ENCODE measurements around the gene CES3. TPM values are rescaled to one million over a fixed set of nuclear protein-coding genes. Genes with fewer than 3 reads are reported as not detected.

The CES3 gene
- total RNA-seq, 6 experiments from 2014 or later = 0.06 to 0.39 (median 0.14) TPM; not detected in 1

DNA sequence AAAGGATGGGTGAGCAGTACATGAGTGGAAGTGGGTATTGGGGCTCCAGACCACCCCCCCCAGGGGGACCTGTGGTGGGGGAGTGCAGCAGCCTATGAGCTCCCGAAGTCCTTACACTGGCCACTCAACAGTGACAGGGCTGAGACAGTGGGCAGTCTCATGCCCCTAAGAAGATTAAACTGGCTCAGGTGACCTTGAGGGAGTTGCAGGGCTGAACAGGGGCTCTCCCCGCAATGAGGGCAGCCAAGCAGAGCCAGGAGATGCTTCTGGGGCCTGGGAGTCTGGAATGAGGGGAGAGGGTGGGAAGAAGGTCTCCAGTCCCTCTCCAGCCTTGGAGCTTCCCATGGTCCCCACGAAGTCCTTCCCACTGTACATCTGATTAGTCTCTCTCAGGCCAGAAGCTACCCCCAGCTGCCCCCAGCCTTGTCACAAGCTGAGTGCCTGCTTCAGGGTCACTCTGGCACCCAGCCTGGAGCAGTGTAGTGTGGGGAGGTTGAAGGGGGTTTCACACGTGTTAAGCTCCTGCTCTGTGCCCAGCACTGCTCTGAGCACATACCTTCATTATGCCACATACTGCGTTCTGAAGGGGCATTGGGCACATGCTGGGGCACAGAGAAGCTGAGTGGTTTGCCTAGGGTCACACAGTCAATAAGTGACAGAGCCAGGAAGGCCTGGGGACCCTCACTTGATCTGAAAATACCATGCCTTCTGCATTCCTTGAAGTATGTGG is 41.3 kb upstream of the CES3 start:
- Mint-ChIP-seq H3K4me3 (no peak overlapping the region), H3K27ac (no peak overlapping the region), H3K4me1 (ENCODE audit: low read depth) (no peaks in the 10 kb centered on the region), H3K27me3 (ENCODE audit: insufficient read depth) (peaks cover 24% of the 10 kb centered on the region), H3K9me3 (no peaks in the 10 kb centered on the region), H3K36me3 (ENCODE audit: low read depth) (no peaks in the 10 kb centered on the region)
- DNase-seq = no peak
- TF ChIP-seq, protein P1, sequence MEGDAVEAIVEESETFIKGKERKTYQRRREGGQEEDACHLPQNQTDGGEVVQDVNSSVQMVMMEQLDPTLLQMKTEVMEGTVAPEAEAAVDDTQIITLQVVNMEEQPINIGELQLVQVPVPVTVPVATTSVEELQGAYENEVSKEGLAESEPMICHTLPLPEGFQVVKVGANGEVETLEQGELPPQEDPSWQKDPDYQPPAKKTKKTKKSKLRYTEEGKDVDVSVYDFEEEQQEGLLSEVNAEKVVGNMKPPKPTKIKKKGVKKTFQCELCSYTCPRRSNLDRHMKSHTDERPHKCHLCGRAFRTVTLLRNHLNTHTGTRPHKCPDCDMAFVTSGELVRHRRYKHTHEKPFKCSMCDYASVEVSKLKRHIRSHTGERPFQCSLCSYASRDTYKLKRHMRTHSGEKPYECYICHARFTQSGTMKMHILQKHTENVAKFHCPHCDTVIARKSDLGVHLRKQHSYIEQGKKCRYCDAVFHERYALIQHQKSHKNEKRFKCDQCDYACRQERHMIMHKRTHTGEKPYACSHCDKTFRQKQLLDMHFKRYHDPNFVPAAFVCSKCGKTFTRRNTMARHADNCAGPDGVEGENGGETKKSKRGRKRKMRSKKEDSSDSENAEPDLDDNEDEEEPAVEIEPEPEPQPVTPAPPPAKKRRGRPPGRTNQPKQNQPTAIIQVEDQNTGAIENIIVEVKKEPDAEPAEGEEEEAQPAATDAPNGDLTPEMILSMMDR (IDR thresholded peaks at IDR 0.05) = no peak

- no peak overlapping the region for H3K4me3 Mint-ChIP-seq
These were observed 40.8 kb upstream of the CES3 start for GRCh38 chr16:66920299-66920590.

GRCh38 chr16:66920924-66921680 is 40.0 kb upstream of the CES3 start:
- no peaks in the 10 kb centered on the region for H3K36me3 Mint-ChIP-seq (ENCODE audit: low read depth)
- no peak for DNase-seq
- H3K27me3 Mint-ChIP-seq (ENCODE audit: insufficient read depth) = peaks cover 22% of the 10 kb centered on the region
- no peak overlapping the region for H3K4me3 Mint-ChIP-seq
- no peaks in the 10 kb centered on the region for H3K9me3 Mint-ChIP-seq
- TF ChIP-seq, protein P1 (IDR thresholded peaks at IDR 0.05) = no peak
- no peak overlapping the region for H3K27ac Mint-ChIP-seq
- peaks cover 9% of the 10 kb centered on the region for H3K4me1 Mint-ChIP-seq (ENCODE audit: low read depth)

More at GRCh38 chr16:66920299-66920590, 40.8 kb upstream of the CES3 start:
- no peak for DNase-seq
- H3K27me3 Mint-ChIP-seq (ENCODE audit: insufficient read depth) = peaks cover 22% of the 10 kb centered on the region
- H3K36me3 Mint-ChIP-seq (ENCODE audit: low read depth) = no peaks in the 10 kb centered on the region
- TF ChIP-seq, protein P1 (IDR thresholded peaks at IDR 0.05) = no peak
- H3K9me3 Mint-ChIP-seq = no peaks in the 10 kb centered on the region
- peaks cover under 1% of the 10 kb centered on the region; the same call in 1 of the 2 replicates for H3K4me1 Mint-ChIP-seq (ENCODE audit: low read depth)
- H3K27ac Mint-ChIP-seq = no peak overlapping the region

DNA sequence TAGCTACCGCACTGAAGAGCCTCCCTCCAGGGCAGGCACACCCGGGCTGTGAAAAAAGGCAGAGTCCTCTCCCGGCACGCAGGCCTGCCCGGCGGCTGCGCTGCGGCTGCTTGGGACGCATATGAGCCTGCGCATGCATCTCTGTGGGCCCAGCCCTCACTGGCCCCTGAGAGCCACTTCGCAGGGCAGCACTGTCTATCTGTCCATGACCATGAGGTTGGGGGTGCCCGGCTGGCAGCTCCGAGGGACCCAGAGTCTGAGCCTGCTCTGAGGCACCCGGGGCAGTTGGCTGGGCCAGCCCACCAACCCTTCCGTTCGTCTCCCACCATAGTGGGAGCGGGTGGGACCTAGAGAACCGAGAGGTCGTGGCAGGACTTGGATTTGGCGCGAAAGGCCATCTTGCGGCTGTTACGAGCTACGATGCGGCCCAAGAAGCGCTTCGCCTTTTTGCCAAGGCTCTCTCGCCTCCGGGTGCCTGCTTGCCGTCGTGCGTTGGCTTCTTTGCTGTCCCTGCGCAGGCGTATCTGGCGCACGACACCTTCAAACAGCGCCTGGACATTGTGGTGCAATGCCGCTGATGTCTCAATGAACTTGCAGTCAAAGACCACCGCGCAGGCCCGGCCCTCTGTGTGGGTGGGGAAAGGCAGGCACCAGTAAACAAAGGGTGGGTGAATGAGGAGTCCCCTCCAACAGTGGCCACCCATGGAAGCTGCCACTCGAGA is 39.2 kb upstream of the CES3 start:
- no peaks in the 10 kb centered on the region for H3K36me3 Mint-ChIP-seq (ENCODE audit: low read depth)
- no peaks in the 10 kb centered on the region for H3K9me3 Mint-ChIP-seq
- H3K4me1 Mint-ChIP-seq (ENCODE audit: low read depth) = peaks cover 17% of the 10 kb centered on the region
- TF ChIP-seq, protein P1 (IDR thresholded peaks at IDR 0.05) = no peak
- H3K27ac Mint-ChIP-seq = no peak overlapping the region
- peaks cover 16% of the 10 kb centered on the region for H3K27me3 Mint-ChIP-seq (ENCODE audit: insufficient read depth)
- no peak overlapping the region for H3K4me3 Mint-ChIP-seq
- no peak for DNase-seq

- no peaks in the 10 kb centered on the region for H3K36me3 Mint-ChIP-seq (ENCODE audit: low read depth)
- H3K27me3 Mint-ChIP-seq (ENCODE audit: insufficient read depth) = peaks cover 13% of the 10 kb centered on the region
- H3K27ac Mint-ChIP-seq = no peak overlapping the region
- no peak for DNase-seq
- TF ChIP-seq, protein P1 (IDR thresholded peaks at IDR 0.05) = no peak
- H3K4me1 Mint-ChIP-seq (ENCODE audit: low read depth) = peaks cover 31% of the 10 kb centered on the region
- H3K4me3 Mint-ChIP-seq = no peak overlapping the region
- no peaks in the 10 kb centered on the region for H3K9me3 Mint-ChIP-seq
These were observed 37.8 kb upstream of the CES3 start for GRCh38 chr16:66923247-66923731.

Measured in HFFc6 (cell line).